H1 (cell line): ENCODE results near the gene CCDC18. TPM values are rescaled to one million over a fixed set of nuclear protein-coding genes. Genes with fewer than 3 reads are reported as not detected.

Source experiments
- BRCA1 ChIP-seq: IDR thresholded peaks from 2 replicates; pipeline ENCODE4 v1.6.1; 2012; ENCODE audit warnings: low read depth, low read length, improper control_type of control experiment
- CHD2 ChIP-seq: IDR thresholded peaks from 2 replicates; pipeline ENCODE4 v1.6.1; 2012; ENCODE audit warnings: low read length, improper control_type of control experiment
- CREB1 ChIP-seq: IDR thresholded peaks from 2 replicates; pipeline ENCODE4 v1.6.1; 2012; ENCODE audit warnings: inconsistent platforms
- GABPA ChIP-seq: IDR thresholded peaks from 2 replicates; pipeline ENCODE4 v1.6.1; 2011; ENCODE audit warnings: mild to moderate bottlenecking, low read length, moderate library complexity, borderline replicate concordance; ENCODE audit not compliant: insufficient read depth
- HDAC6 ChIP-seq: IDR thresholded peaks from one replicate; pipeline ENCODE4 v1.7.1; 2012; ENCODE audit warnings: low read depth, mild to moderate bottlenecking, inconsistent platforms, low read length, moderate library complexity
- NANOG ChIP-seq: IDR thresholded peaks from 2 replicates; pipeline ENCODE4 v1.6.1; 2011; ENCODE audit warnings: low read length, low read depth, mild to moderate bottlenecking, inconsistent platforms; ENCODE audit not compliant: insufficient read depth, poor library complexity, severe bottlenecking
- polyA plus RNA-seq, 7 experiments: library from polyadenylated mRNA; depleted of rRNA in 3 of 7; stranded (reverse) in 5 of 7; unstranded in 2 of 7; fragments of >200 nt in 5 of 7; fragments of 200-250 nt in 2 of 7; gene quantifications; 1 replicate in 5 of 7; 2 replicates in 1 of 7; 4 replicates in 1 of 7; pipeline versions ENCODE4 v1.2.1 to v1.2.3, GENCODE V29; 2011 to 2013; ENCODE audit warnings: missing spikeins in 2 of 7, mixed read lengths in 2 of 7
- total RNA-seq: library from RNA; stranded (reverse); fragmentation: NEBNext Ultra II Directional; extraction: Animal tissue kit (Norgen Biotek cat#: 25700); gene quantifications from 2 replicates; pipeline ENCODE4 v1.2.1, GENCODE V29; 2021
- TF ChIP-seq, protein P1 (sequence below): IDR thresholded peaks from 2 replicates; pipeline ENCODE4 v1.6.1; 2012; ENCODE audit warnings: inconsistent platforms

CCDC18 gene
- total and polyA plus RNA-seq, 2 of the 8 experiments (the other 6 are each of a cell fraction or from before 2014, with no cell fraction given) = 3.0 to 21.2 TPM

DNA sequence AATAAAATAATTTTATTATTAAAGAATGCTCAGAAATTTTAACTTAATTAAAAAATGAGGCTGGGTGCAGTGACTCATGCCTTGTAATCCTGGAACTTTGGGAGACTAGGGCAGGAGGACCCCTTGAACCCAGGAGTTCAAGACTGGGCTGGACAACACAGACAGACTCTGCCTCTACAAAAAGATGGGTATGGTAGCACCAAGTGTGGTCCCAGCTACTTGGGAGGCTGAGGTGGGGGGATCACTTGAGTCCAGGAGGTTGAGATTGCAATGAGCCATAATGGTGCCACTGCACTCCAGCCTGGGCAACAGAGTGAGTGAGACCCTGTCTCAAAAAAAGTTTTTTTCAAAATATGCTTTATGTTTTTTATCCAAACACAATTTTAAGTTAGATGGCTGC lies 25.6 kb upstream of the CCDC18 start (continued):
- no peak for TF ChIP-seq BRCA1
- TF ChIP-seq, protein P1, sequence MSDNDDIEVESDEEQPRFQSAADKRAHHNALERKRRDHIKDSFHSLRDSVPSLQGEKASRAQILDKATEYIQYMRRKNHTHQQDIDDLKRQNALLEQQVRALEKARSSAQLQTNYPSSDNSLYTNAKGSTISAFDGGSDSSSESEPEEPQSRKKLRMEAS = no peak
- TF ChIP-seq NANOG = no peak
- no peak for TF ChIP-seq HDAC6
- no peak for TF ChIP-seq GABPA
- no peak for TF ChIP-seq CREB1
- no peak for TF ChIP-seq CHD2
